DND-41 (cell line): ENCODE measurements around the gene IL12RB2.

Experiments used
- ATAC-seq: fragments of 200-7000 bp; cut with Tn5 transposase; 3 replicates; pipeline ENCODE4 v1.9.1; 2021; ENCODE audit warnings: low read depth; ENCODE audit not compliant: insufficient read depth
- DNase-seq: peaks from one replicate; pipeline ENCODE4 v3.0.0-alpha.2; 2020
- H2AFZ ChIP-seq: 2 replicates; pipeline ENCODE4 v1.6.0; 2012; ENCODE audit warnings: low read depth, low read length
- H3K27ac ChIP-seq: 2 replicates; pipeline ENCODE4 v1.5.1; 2012; ENCODE audit warnings: low read length, inconsistent platforms
- H3K27me3 ChIP-seq: fragments of 200-600 bp; sonication (generic); 2 replicates; pipeline ENCODE4 v1.6.0; 2012; ENCODE audit warnings: low read length, mild to moderate bottlenecking, inconsistent platforms; ENCODE audit not compliant: insufficient read depth, poor library complexity
- H3K36me3 ChIP-seq: 2 replicates; pipeline ENCODE4 v1.5.1; 2012; ENCODE audit warnings: low read length, inconsistent platforms; ENCODE audit not compliant: insufficient read depth
- H3K4me1 ChIP-seq: 2 replicates; pipeline ENCODE4 v1.5.1; 2012; ENCODE audit warnings: mild to moderate bottlenecking, low read length; ENCODE audit not compliant: insufficient read depth
- H3K4me2 ChIP-seq: 2 replicates; pipeline ENCODE4 v1.6.0; 2012; ENCODE audit warnings: mild to moderate bottlenecking, moderate library complexity, low read length, inconsistent platforms; ENCODE audit not compliant: insufficient read depth
- H3K4me3 ChIP-seq, 2 experiments: fragments of 200-600 bp in 1 of 2; shearing (Covaris generic) in 1 of 2; 2 replicates each; pipeline ENCODE4 v1.5.1; 2012 to 2016; ENCODE audit warnings: inconsistent platforms in 2 of 2, low read length in 2 of 2, mild to moderate bottlenecking in 2 of 2, low read depth in 1 of 2, moderate library complexity in 1 of 2
- H3K79me2 ChIP-seq: 2 replicates; pipeline ENCODE4 v1.6.0; 2012; ENCODE audit warnings: low read length, inconsistent platforms; ENCODE audit not compliant: insufficient read depth
- H3K9ac ChIP-seq: 2 replicates; pipeline ENCODE4 v1.6.0; 2012; ENCODE audit warnings: low read depth, mild to moderate bottlenecking, inconsistent platforms, low read length, moderate library complexity
- H3K9me3 ChIP-seq: 2 replicates; pipeline ENCODE4 v1.5.1; 2012; ENCODE audit warnings: low read length, moderate library complexity, mild to moderate bottlenecking, inconsistent platforms; ENCODE audit not compliant: insufficient read depth, severe bottlenecking
- H4K20me1 ChIP-seq: 2 replicates; pipeline ENCODE4 v1.6.0; 2012; ENCODE audit warnings: low read length; ENCODE audit not compliant: insufficient read depth
- CTCF ChIP-seq: IDR thresholded peaks from 2 replicates; pipeline ENCODE4 v1.5.1; 2012; ENCODE audit warnings: borderline replicate concordance, low read length, moderate library complexity, mild to moderate bottlenecking; ENCODE audit not compliant: poor library complexity, severe bottlenecking; ENCODE audit errors: extremely low read depth
- EZH2 ChIP-seq: IDR thresholded peaks from 3 replicates; pipeline ENCODE4 v1.6.1; 2012; ENCODE audit warnings: borderline replicate concordance, low read depth, mild to moderate bottlenecking, moderate library complexity, low read length, inconsistent platforms; ENCODE audit not compliant: severe bottlenecking

The IL12RB2 gene

DNA sequence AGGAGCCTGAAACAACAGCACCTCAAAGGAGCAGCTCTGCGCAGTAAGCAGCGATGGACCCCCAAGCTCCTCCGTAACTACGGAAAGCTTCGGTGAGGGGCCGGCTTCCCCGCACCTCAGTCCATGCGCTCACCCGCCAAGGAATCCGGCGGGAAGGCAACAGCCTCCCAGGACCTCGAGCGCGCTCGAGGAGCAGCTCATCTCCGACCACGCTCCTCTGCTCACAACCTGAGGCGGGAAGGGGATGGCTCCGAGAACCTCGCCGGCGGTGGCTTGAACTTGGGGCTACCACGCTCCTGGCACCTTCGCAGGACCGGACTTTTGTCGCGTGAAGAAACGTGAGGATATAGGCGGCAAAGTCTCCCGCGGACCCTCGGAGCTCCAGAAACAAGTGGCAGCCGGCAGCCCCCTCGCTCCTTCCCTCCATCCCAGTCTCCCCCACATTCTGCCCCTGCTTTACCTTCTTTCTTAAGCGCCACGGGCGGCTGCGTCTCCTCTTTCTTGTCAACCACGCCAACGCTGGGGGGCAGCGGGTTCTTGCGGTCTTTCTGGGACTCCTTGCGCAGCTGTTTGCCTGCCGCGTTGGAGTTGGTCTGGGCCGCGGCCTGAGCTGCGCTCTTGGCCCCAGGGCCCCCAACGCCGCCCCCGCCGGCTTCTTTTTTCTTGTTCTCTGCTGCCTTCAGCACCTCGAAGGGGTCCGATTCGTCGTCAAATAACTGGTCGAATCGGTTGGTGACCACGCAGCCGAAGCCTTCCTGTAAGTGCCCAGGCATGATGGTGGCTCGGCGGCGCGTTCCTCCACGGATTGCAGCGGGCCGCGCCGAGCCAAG lies 122.1 kb downstream of the IL12RB2 start:
- H3K4me3 ChIP-seq, result peak overlapping the region; percentile 54 to 97
- peaks cover 65% of the 10 kb centered on the region for H3K79me2 ChIP-seq
- TF ChIP-seq CTCF (no peak), EZH2 (no peak)
- peaks cover 49% of the 10 kb centered on the region for H3K36me3 ChIP-seq
- peaks cover 42% of the 10 kb centered on the region for H3K4me1 ChIP-seq
- ATAC-seq (peak; percentile 4), DNase-seq (peak; percentile 43)
- H2AFZ ChIP-seq, result peak overlapping the region; percentile 51
- H3K9me3 ChIP-seq, result no peaks in the 10 kb centered on the region
- H3K4me2 ChIP-seq, result peak overlapping the region; percentile 70
- H4K20me1 ChIP-seq, result peaks cover 50% of the 10 kb centered on the region
- H3K9ac ChIP-seq, result peak overlapping the region; percentile 93
- H3K27me3 ChIP-seq, result no peaks in the 10 kb centered on the region
- H3K27ac ChIP-seq, result peak overlapping the region; percentile 93

DNA sequence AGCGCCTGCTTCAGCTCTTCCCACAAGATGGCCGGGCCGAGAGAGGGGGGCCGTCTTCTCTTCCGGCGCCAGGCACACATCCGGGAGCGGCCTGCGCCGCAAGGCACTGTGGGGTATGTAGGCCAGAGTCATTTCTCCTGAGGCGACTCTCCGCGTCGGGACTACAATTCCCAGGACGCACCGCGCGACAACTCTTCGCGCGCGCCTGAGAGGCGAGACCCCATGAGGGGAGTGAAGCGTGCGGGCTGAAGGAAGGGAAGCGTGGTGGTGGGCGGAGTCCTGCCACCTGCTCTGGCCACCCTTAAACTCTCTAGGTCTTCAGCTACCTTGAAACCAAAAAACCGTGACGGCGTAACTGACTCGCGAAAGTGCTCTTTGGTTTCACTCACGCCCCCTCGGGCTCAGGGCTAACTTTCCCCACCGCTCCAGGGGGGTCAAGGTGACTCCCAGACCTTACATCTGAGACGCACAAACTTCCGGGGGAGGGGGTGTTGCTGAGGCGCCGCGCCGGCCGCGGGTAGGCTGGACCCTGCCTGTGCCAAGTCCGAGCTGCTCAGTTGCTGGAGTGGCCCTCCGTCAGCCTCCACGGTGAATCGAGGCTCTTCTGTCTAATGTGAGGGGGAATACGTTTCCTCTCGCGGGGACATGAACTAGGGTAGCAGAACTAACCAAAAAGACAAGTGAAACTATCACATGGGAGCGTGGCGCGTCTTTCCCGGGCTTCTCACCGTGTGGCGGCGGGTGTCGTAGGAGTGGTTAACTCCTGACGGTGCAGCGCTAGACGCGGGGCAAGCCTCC lies 122.9 kb downstream of the IL12RB2 start, which contains the start of gene SERBP1:
TSS of gene SERBP1 (minus strand) at position 45 of the 798 bp plus-strand sequence. CDS start 102 bp downstream, outside the sequence.
- H3K79me2 ChIP-seq, result peaks cover 57% of the 10 kb centered on the region
- peaks cover 38% of the 10 kb centered on the region for H3K4me1 ChIP-seq
- ATAC-seq (peak; percentile 88), DNase-seq (peak; percentile 97)
- H3K4me3 ChIP-seq, result peak within 1 kb of the TSS; percentile 55 to 97
- H3K9ac ChIP-seq, result peak within 1 kb of the TSS; percentile 93
- H3K27ac ChIP-seq, result peak within 1 kb of the TSS; percentile 98
- peaks cover 41% of the 10 kb centered on the region for H3K36me3 ChIP-seq
- peaks cover 41% of the 10 kb centered on the region for H4K20me1 ChIP-seq
- no peaks in the 10 kb centered on the region for H3K27me3 ChIP-seq
- peak within 1 kb of the TSS; percentile 92 for H2AFZ ChIP-seq
- H3K9me3 ChIP-seq, result no peaks in the 10 kb centered on the region
- peak within 1 kb of the TSS; percentile 77 for H3K4me2 ChIP-seq
- TF ChIP-seq EZH2 (no peak), CTCF (no peak)

GRCh38 chr1:67431156-67431765 lies 123.6 kb downstream of the IL12RB2 start:
- no peak for ATAC-seq
- H3K9me3 ChIP-seq, result no peaks in the 10 kb centered on the region
- H3K79me2 ChIP-seq, result peaks cover 50% of the 10 kb centered on the region
- no peak for DNase-seq
- H3K4me3 ChIP-seq, result peak overlapping the region; percentile 55 to 97
- H3K4me1 ChIP-seq, result peaks cover 31% of the 10 kb centered on the region
- TF ChIP-seq EZH2 (no peak), CTCF (no peak)
- H3K4me2 ChIP-seq, result peak overlapping the region; percentile 77
- H3K27ac ChIP-seq, result peak overlapping the region; percentile 98
- H2AFZ ChIP-seq, result peak overlapping the region; percentile 92
- no peaks in the 10 kb centered on the region for H3K27me3 ChIP-seq
- peaks cover 34% of the 10 kb centered on the region for H3K36me3 ChIP-seq
- peaks cover 34% of the 10 kb centered on the region for H4K20me1 ChIP-seq
- H3K9ac ChIP-seq, result peak overlapping the region; percentile 93
